ENCODE measurements around the gene AKAP13. TPM values are rescaled to one million over a fixed set of nuclear protein-coding genes. Genes with fewer than 3 reads are reported as not detected.

The AKAP13 gene
- total and polyA plus RNA-seq, 2 experiments from 2014 or later = 53.1 to 108 TPM

GRCh38 chr15:85598219-85598618 is 217.8 kb downstream of the AKAP13 start:
- TF ChIP-seq CTCF (IDR thresholded peaks at IDR 0.05; ENCODE audit: low read depth, low read length) = no peak
- peak overlapping the region; percentile 81 for H3K27ac ChIP-seq
- no peaks in the 10 kb centered on the region for H3K9me3 ChIP-seq (ENCODE audit: low read depth)
- peaks cover 21% of the 10 kb centered on the region for H3K4me1 ChIP-seq (ENCODE audit: low read depth)
- H3K27me3 ChIP-seq = no peaks in the 10 kb centered on the region
- no peak overlapping the region for H3K4me3 ChIP-seq
- no peaks in the 10 kb centered on the region for H3K36me3 ChIP-seq
- peak in 1 of 2 donors; percentile 37 for DNase-seq (ENCODE audit: low read depth in 1 of 2, low spot score in 1 of 2)

GRCh38 chr15:85598718-85599398 is 218.5 kb downstream of the AKAP13 start:
- peak overlapping the region; percentile 81 for H3K27ac ChIP-seq
- DNase-seq (ENCODE audit: low read depth in 1 of 2, low spot score in 1 of 2) = peak in 1 of 2 donors; percentile 25
- no peak for TF ChIP-seq CTCF (IDR thresholded peaks at IDR 0.05; ENCODE audit: low read depth, low read length)
- no peaks in the 10 kb centered on the region for H3K9me3 ChIP-seq (ENCODE audit: low read depth)
- H3K4me3 ChIP-seq = no peak overlapping the region
- peaks cover 21% of the 10 kb centered on the region for H3K4me1 ChIP-seq (ENCODE audit: low read depth)
- H3K27me3 ChIP-seq = no peaks in the 10 kb centered on the region
- H3K36me3 ChIP-seq = no peaks in the 10 kb centered on the region

GRCh38 chr15:85600001-85600400 is 219.6 kb downstream of the AKAP13 start:
- Histone ChIP-seq H3K4me1 (ENCODE audit: low read depth) (peaks cover 21% of the 10 kb centered on the region), H3K27me3 (no peaks in the 10 kb centered on the region), H3K4me3 (no peak overlapping the region), H3K9me3 (ENCODE audit: low read depth) (no peaks in the 10 kb centered on the region), H3K27ac (no peak overlapping the region), H3K36me3 (no peaks in the 10 kb centered on the region)
- TF ChIP-seq CTCF (IDR thresholded peaks at IDR 0.05; ENCODE audit: low read depth, low read length) = no peak
- no peak for DNase-seq (ENCODE audit: low read depth in 1 of 2, low spot score in 1 of 2)

GRCh38 chr15:85603160-85603559 is 222.8 kb downstream of the AKAP13 start:
- no peak overlapping the region for H3K27ac ChIP-seq
- no peak for TF ChIP-seq CTCF (IDR thresholded peaks at IDR 0.05; ENCODE audit: low read depth, low read length)
- no peaks in the 10 kb centered on the region for H3K36me3 ChIP-seq
- peaks cover 31% of the 10 kb centered on the region for H3K4me1 ChIP-seq (ENCODE audit: low read depth)
- DNase-seq (ENCODE audit: low read depth in 1 of 2, low spot score in 1 of 2) = no peak
- H3K4me3 ChIP-seq = no peak overlapping the region
- H3K27me3 ChIP-seq = no peaks in the 10 kb centered on the region
- no peaks in the 10 kb centered on the region for H3K9me3 ChIP-seq (ENCODE audit: low read depth)

GRCh38 chr15:85603703-85604102 is 223.3 kb downstream of the AKAP13 start:
- no peaks in the 10 kb centered on the region for H3K27me3 ChIP-seq
- no peak overlapping the region for H3K27ac ChIP-seq
- peaks cover 26% of the 10 kb centered on the region for H3K4me1 ChIP-seq (ENCODE audit: low read depth)
- no peak overlapping the region for H3K4me3 ChIP-seq
- DNase-seq (ENCODE audit: low read depth in 1 of 2, low spot score in 1 of 2) = no peak
- H3K9me3 ChIP-seq (ENCODE audit: low read depth) = no peaks in the 10 kb centered on the region
- TF ChIP-seq CTCF (IDR thresholded peaks at IDR 0.05; ENCODE audit: low read depth, low read length) = no peak
- H3K36me3 ChIP-seq = no peaks in the 10 kb centered on the region
